Neural crest cell (in vitro differentiated cells): ENCODE results near the gene ATXN3L. TPM values are rescaled to one million over a fixed set of nuclear protein-coding genes. Genes with fewer than 3 reads are reported as not detected.

Experiments
- DNase-seq: peaks from one replicate; pipeline ENCODE4 v3.0.0; 2021; ENCODE audit warnings: low read depth, mixed read lengths, low spot score
- H3K27ac Mint-ChIP-seq: one replicate; pipeline ENCODE4 v1.8.0; 2021; ENCODE audit warnings: mild to moderate bottlenecking, mixed read lengths; ENCODE audit not compliant: unreplicated experiment
- H3K27me3 Mint-ChIP-seq: 2 replicates; pipeline ENCODE4 v1.8.0; 2021; ENCODE audit warnings: low read depth, mild to moderate bottlenecking, mixed read lengths
- H3K36me3 Mint-ChIP-seq: 2 replicates; pipeline ENCODE4 v1.8.0; 2021; ENCODE audit warnings: low read depth, mild to moderate bottlenecking, mixed read lengths
- H3K4me1 Mint-ChIP-seq: 2 replicates; pipeline ENCODE4 v1.8.0; 2021; ENCODE audit warnings: mixed read lengths
- H3K4me3 Mint-ChIP-seq: one replicate; pipeline ENCODE4 v1.8.0; 2021; ENCODE audit warnings: mild to moderate bottlenecking, mixed read lengths
- H3K9me3 Mint-ChIP-seq: 2 replicates; pipeline ENCODE4 v1.8.0; 2021; ENCODE audit warnings: mixed read lengths
- total RNA-seq: library from RNA; stranded (reverse); gene quantifications from 2 replicates; pipeline ENCODE4 v1.2.1, GENCODE V29; 2021
- TF ChIP-seq, protein P1 (sequence below): fragments of 200-600 bp; sonication (generic); conservative IDR thresholded peaks from 2 replicates; pipeline ENCODE4 v1.5.0; 2021; ENCODE audit warnings: antibody characterized with exemption, mild to moderate bottlenecking

ATXN3L gene
- total RNA-seq, 1 donor from 2014 or later = not detected

DNA sequence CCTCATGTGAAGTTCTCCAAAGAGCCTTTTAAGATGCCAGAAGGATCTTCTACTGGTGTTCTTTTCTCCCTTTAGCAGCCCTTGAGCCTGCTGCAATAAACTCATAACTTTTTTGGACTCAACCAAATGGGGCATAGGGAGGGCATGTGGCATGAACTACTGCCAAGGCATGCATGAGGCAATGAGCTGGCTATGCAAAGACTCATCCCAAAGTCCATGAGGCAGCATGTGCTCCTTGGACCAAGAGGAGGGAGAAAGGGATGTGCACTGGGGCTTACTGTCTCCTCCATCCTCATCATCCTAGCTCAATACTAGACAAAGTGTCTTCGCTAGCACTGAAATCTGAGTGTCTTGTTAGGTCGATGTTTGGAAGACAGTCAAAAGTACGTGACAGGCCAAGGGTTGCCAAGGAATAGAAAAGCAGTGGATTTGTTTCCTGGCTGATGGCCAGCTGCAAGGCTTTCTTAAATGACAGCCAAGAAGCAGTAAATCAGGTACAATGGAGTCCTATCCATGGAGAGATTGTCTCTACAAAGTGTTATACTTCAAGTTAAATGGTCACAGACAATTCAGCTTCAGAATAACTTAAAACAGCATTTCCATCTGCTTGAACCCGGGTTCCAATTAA lies 44.5 kb upstream of the ATXN3L start:
- Mint-ChIP-seq H3K4me3 (no peak overlapping the region), H3K36me3 (peaks cover 5% of the 10 kb centered on the region), H3K27ac (no peak overlapping the region), H3K4me1 (peaks cover 26% of the 10 kb centered on the region), H3K27me3 (no peaks in the 10 kb centered on the region), H3K9me3 (peaks cover 14% of the 10 kb centered on the region)
- DNase-seq = no peak
- TF ChIP-seq, protein P1, sequence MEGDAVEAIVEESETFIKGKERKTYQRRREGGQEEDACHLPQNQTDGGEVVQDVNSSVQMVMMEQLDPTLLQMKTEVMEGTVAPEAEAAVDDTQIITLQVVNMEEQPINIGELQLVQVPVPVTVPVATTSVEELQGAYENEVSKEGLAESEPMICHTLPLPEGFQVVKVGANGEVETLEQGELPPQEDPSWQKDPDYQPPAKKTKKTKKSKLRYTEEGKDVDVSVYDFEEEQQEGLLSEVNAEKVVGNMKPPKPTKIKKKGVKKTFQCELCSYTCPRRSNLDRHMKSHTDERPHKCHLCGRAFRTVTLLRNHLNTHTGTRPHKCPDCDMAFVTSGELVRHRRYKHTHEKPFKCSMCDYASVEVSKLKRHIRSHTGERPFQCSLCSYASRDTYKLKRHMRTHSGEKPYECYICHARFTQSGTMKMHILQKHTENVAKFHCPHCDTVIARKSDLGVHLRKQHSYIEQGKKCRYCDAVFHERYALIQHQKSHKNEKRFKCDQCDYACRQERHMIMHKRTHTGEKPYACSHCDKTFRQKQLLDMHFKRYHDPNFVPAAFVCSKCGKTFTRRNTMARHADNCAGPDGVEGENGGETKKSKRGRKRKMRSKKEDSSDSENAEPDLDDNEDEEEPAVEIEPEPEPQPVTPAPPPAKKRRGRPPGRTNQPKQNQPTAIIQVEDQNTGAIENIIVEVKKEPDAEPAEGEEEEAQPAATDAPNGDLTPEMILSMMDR = no peak

DNA sequence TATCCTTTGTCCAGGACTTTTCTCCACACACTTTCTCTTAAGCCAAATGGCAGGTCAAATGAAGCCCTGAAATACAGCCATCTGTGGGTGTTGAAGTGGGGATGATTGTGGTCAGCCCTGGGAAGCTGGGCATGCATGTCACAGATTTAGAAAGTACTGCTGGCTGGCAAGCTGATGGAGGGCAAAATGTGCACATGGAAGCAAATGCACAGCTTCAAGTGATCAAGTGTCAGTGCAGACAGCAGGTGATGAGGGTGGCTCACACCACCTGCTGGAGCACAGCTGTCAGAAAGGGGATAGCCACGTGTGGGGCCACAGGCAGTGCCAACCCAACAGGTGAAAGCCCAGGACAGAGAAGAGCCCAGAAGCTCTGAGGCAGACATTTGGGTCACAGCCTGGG lies 40.3 kb upstream of the ATXN3L start:
- Mint-ChIP-seq H3K9me3 (peaks cover 7% of the 10 kb centered on the region), H3K4me1 (peaks cover 10% of the 10 kb centered on the region)

DNA sequence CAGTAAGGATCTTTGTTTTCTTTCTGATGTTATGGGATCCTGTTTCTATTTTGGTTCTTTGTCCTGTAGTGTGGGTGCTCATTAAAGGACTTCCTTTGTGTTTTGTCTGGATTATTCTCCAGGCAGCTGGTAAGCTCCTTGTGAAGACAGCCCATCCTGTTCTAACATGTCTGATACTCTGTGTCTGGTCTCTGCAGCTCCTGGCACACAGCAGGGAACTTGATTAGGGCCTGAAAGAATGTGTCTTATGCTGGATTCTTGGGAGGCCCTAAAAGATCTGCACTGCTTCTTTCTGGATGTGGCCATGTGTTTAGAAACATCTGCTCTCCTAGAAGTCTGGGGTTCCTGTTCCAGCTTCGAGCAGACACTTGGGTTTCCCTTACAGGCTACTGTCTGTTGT lies 38.1 kb upstream of the ATXN3L start:
- peaks cover 10% of the 10 kb centered on the region for H3K4me1 Mint-ChIP-seq
- H3K4me3 Mint-ChIP-seq = no peak overlapping the region
- H3K36me3 Mint-ChIP-seq = no peaks in the 10 kb centered on the region
- TF ChIP-seq, protein P1 = no peak
- no peak for DNase-seq
- H3K27me3 Mint-ChIP-seq = no peaks in the 10 kb centered on the region
- H3K9me3 Mint-ChIP-seq = peaks cover 7% of the 10 kb centered on the region
- H3K27ac Mint-ChIP-seq = peak overlapping the region; percentile 93

More for the DNA sequence above, 40.3 kb upstream of the ATXN3L start:
- H3K4me3 Mint-ChIP-seq = no peak overlapping the region
- no peaks in the 10 kb centered on the region for H3K36me3 Mint-ChIP-seq
- no peak for DNase-seq
- H3K27me3 Mint-ChIP-seq = no peaks in the 10 kb centered on the region
- H3K27ac Mint-ChIP-seq = no peak overlapping the region
- TF ChIP-seq, protein P1 = no peak

DNA sequence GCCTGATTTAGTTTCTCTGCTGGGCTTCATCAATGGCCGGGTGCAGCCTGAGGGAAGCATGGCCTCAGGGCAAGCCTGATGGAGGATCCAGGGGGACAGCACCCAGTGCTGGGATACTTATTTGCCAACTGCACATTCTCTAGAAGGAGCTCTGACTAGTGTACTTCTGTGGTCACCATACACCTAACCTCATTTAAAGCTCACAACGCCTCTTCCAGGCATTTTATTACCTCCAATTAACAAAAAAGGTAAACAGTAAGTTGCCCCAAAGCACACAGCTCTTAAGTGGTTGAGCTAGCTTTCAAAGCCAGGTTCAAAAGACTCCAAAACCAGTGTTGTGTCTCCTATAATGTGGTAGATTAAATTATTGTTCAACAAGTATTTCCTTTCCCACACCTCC lies 26.8 kb upstream of the ATXN3L start:
- H3K36me3 Mint-ChIP-seq = no peaks in the 10 kb centered on the region
- peaks cover 8% of the 10 kb centered on the region for H3K9me3 Mint-ChIP-seq
- no peak overlapping the region for H3K27ac Mint-ChIP-seq
- H3K4me3 Mint-ChIP-seq = no peak overlapping the region
- TF ChIP-seq, protein P1 = no peak
- H3K27me3 Mint-ChIP-seq = no peaks in the 10 kb centered on the region
- H3K4me1 Mint-ChIP-seq = peaks cover 14% of the 10 kb centered on the region
- no peak for DNase-seq

DNA sequence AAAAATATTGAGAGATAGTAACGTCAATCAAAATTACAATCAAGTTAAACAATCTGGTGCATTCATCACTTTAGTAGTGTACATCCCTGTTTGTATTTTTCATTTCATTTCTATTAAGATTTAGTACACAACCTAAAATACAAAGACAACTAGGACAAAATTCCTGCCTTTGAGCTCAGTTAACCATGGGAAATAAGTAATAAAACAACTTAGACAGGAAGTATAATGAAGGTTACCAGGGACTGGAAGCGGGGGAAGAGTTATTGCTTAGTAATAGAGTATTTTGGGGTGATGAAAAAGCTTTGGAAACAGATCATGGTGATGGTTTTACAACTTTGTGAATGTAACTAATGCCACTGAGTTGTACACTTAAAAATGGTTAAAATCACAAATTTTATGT lies 25.6 kb upstream of the ATXN3L start:
- H3K27me3 Mint-ChIP-seq = no peaks in the 10 kb centered on the region
- no peaks in the 10 kb centered on the region for H3K36me3 Mint-ChIP-seq
- H3K27ac Mint-ChIP-seq = no peak overlapping the region
- H3K9me3 Mint-ChIP-seq = peaks cover 6% of the 10 kb centered on the region
- no peak overlapping the region for H3K4me3 Mint-ChIP-seq
- DNase-seq = no peak
- H3K4me1 Mint-ChIP-seq = peaks cover 17% of the 10 kb centered on the region
- TF ChIP-seq, protein P1 = no peak
